HL-60/S4 (cell line): ENCODE measurements around the gene FMNL3.

Source experiments
- in situ Hi-C: fragments of 300-500 bp; cut with MboI; formaldehyde crosslinking; loops from 2 replicates; pipeline ENCODE4 v1.14.3; 2022; ENCODE audit warnings: low sequenced_read_pairs

FMNL3 gene

DNA sequence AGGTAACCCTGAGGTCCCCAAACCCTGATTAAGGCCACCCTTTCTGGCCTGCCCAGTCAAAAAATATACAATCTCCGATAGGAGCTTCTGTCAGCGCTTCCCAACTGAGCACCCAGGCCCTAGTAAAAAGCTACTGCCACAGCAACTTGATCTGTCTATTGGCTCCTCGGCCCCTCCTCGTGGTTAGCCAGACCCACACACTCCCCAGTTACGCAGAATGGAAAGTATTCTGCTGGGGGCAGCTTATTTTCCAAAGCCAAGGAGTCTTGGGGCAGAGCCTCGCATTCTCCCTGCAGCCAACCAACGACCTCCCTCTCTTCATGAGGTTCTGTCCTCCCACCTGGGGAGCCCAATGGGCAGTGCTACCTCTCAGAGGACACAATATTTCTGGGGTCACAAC is 32.1 kb downstream of the FMNL3 start:
- in situ Hi-C loops = no loop called here

DNA sequence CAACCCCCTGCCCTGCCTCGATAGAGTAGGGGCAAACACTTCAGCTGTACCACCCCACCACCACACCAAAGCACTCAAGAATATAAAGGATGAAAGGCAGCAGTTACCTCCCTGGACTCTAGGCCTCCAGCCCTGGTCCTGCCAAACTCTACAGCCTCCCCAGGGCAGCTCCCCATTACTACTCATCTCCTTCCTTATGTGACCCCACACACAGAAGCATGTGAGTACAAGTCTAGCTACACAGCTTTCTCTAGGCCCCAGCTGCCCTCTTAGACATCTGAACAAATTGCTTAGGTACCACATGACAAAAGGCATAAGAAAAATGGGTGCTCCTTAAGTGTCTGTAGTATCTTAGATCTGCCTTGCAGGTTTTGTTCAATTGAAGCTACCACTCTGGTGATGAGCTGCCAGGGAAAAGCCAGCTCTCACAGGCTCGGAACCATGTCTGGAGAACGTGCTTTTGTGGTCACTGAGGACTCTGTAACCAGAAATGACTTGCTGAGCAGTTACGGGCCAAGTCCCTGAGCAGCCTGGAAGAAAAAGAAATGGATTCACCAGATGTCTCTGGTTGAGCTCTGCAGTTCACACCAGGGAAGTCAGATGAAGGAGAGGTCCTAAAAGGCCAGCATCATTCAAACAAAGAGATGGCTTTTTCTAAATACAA is 32.8 kb downstream of the FMNL3 start:
- in situ Hi-C loops = no loop called here

DNA sequence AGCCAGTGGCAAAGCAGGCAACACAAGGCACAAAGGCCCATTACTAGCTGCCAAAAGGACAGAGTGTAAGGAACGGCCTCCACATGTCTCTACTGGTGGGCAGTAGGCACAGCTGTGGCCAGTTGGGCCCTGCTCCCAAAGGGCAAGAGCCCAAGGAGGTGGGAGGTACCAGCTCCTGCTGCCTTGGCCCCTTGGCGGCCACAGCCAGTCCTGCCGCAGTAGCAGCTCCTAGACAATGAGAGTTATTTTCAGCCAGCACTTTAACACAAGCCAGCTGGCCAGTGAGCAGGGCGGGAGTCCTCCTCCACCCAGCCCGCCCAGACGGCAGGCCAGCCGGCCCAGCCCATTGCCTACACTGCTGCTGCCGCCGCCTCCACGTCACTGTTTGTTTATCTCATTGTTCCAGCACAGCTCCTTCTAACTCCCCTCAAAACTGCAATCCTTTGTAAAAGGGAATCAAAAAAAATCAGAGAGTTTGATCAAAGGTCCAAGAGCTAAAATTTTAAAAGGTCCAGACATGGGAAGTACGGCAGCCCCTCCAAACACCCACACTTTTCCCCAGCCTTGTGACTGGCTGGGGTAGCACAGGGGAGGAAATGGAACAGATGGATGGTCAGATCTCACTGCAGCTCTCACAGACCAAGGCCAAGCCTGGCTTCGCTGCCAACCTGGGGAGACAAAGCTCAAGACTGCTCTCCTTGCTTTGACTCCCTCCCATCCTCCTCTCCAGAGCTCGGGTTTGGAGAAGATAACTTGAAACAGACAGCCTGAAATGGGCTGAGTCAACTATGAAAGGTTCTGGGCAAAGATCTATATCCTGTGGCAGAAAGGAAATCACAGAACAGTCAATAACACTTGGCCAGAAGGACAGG is 33.5 kb downstream of the FMNL3 start:
- in situ Hi-C loops = no loop called here

DNA sequence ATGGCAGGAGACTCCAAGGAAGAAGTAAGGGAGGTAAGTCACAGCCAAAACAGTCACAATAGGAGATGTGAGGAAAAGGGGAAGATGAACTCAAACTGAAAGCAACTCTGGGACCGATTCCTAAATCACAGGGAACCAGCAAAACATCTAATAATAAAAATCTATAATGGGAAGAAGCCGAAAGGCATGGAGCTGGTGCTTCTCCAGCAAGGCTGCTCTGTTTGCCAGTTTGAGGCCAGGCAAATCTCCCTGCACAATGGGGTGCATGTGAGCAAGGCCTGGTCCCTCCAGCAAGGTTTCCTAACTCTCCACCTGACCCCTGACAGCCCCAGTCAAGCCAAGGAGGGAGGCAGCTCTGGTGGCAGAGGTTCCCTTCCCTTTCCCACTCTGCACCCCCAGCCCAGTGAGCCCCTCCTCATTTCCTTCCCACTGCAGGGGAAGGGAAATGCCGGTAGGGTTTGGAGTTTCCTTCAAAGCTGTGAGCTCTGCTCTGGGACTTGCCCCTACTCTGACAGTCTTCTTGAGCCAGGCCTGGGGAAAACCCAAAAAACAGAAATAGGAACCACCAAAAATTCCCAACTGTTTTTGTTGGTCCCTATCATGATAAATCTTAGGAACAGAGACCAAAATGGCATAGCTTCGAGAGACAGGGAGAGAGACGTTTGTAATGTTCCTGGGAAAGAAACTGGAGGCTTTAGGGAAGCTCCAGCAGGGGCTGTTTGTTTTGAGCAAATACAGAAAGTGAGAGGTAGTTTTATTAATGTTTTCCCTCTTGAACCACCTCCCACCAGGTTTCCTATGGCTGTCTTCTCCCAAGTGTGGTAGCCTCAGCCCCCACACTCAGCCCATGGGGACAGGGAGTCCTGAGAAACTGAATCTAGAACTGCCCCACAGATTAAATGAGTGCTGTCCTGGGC is 34.6 kb downstream of the FMNL3 start:
- in situ Hi-C loops = no loop called here

DNA sequence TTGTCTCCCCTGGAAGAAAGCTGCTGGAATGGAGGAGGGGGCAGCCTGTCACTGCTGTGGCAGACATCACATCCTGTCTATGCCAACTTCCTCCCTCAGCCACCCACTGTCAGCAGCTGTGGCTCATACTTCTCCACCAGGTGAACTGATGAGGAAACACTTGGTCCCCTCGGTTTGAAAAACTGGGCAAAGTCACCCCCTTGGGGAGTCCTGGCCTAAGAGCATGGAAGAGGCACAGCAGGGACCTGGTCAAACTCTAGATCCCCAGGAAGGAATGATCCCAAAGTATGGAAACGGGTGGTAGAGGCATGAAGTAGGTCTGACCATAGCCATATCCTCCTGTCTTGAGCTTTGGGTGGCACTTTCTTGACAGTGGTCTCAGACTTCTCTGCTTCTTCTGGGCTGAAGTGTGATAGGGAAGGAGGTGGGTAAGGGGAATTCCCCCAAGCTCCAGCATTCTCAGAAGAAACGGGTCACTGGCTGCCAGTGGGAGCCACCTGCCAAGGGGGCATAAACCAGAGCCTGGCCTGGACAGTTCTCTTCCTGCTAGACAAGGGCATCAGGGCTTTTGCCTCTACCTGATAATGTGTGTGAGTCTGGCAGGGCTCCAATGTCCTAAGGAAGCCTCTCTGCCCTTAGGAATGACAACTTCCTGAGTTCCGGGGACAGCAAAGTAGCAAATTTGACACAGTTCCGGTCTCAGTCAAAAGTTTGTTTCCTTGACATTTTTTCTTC is 36.0 kb downstream of the FMNL3 start:
- in situ Hi-C loops = no loop called here

DNA sequence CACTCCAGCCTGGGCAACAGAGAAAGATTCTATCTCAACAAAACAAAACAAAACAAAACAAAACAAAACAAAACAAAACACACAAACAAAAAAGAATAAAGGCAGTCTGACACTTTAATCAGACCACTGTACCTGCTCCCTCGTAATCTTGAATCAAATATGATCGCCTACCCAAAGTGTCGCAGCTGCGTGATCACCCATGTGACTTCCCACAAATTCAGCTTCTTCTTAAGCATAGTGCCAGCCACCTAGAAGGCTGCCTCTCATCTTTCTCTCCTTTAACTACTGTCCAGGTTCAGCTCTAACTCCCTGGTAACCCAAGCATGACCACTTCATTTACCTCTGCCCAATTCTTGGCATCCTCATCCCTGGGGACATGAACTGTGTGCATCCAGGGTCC is 37.4 kb downstream of the FMNL3 start:
- in situ Hi-C loops = no loop called here

DNA sequence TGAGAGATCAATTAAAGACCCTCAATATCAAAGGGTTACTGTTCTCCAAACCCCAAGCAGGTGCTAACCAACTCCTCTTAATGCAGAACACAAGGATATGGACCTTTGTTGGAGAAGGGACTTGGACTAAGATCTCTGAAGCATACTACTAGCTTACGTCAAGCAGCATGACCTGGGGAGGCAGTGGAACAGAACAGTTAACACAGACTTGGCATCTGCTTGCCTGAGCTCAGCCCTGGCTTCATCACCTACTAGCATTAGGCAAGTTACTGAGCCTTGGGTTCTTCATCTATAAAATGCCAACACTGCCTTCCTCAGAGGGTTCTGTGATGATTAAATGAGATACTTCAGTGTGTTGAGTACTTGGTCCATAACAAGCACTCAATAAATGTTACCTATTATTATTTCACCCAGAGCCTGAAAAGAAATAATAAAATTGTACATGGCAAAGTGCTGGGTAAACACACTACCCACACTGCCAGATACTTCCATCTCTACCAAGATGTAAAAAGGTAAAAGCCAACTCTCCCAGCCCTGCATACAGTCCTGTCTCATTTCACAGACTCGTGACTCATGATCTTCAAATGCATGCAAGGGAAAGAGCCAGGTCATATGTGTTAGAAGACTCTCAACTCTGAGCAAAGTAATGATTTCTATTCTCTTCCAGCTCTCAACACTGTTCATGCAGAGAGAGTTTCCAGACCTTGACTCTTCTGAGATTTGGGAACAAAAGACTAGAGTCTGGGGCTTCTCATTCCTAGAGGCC is 39.7 kb downstream of the FMNL3 start:
- in situ Hi-C loops = no loop called here

DNA sequence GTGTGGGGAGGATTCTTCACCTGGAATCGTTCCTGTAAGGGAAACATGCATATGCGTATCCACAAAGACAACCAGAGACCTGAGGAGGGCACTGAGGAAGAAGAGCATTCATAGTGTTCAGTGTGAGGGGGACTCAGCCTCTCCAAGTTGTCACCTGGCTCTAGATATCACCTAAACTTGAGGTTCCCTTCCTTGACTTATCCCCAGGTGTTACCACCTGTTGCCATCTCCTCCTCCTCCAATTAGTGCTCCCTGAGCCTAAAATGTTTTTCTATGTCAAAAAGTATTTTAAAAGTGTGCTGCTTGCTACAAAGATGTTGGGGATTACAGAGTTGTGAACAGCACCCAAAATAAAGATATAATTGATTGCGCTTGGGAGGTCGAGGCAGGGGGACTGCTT is 41.0 kb downstream of the FMNL3 start:
- in situ Hi-C loops = no loop called here

DNA sequence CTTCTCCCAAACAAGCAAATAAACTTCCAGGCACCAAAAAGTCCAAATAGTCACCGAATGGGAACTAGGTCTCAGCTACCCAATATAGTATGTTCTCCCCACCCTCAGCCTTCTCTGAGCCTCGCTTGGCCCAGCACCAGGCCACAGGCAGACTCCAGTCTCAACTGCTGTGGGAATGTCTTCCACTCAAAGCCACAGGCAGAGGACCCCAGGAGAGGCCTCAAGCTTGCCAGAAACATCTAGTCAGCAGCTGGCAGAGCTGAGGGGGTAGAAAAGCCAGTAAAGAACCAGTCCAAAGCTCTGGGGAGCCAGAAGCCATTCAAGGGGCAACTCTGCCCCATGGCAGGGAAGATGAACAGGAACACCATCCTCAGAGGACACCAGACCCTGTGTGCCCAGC is 41.8 kb downstream of the FMNL3 start:
- in situ Hi-C loops = no loop called here

DNA sequence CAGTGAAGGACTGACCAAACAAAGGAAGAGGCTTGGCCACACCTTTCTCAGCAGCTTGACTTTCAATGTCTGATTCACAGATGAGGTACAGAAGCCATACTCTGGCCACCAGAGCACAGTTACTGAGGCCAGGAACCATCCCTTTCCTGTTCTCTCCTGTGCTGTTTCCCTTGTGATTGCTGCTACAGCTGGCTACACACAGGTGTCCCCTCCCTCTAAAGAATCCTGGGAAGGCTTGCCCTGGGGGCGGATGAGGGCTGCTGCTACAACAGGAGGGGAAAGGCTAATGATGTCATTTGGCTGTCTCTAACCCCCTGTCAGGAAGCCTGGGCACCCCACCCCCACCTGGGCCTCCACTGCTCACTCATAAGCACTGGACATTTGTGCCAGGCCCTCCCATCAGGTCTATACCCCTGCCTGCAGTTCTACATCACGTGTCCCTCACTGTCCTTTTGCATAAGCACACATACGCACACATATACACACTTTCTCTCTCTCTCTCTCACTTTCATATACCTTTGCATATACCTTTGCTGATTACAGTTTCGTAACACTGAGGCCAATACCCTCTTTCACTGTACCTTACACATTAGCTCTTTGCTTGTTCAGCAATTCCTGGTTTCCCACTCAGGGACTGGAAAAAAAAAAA is 42.5 kb downstream of the FMNL3 start:
- in situ Hi-C loops = no loop called here

DNA sequence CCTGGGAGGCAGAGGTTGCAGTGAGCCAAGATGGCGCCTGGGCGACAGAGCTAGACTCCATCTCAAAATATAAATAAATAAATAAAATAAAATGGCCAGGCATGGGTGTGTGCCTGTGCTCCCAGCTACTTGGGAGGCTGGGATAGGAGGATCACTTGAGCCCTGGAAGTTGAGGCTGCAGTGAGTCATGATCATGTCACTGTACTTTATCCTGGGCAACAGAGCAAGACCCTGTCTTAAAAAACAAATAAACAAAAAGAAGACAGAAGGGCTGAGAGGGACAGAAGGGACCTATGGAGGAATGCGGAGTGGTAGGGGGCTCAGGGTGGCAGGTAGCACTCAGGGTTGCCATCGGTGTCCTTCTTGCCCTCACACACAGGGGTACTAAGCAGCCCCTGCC is 43.0 kb downstream of the FMNL3 start:
- in situ Hi-C loops = no loop called here

DNA sequence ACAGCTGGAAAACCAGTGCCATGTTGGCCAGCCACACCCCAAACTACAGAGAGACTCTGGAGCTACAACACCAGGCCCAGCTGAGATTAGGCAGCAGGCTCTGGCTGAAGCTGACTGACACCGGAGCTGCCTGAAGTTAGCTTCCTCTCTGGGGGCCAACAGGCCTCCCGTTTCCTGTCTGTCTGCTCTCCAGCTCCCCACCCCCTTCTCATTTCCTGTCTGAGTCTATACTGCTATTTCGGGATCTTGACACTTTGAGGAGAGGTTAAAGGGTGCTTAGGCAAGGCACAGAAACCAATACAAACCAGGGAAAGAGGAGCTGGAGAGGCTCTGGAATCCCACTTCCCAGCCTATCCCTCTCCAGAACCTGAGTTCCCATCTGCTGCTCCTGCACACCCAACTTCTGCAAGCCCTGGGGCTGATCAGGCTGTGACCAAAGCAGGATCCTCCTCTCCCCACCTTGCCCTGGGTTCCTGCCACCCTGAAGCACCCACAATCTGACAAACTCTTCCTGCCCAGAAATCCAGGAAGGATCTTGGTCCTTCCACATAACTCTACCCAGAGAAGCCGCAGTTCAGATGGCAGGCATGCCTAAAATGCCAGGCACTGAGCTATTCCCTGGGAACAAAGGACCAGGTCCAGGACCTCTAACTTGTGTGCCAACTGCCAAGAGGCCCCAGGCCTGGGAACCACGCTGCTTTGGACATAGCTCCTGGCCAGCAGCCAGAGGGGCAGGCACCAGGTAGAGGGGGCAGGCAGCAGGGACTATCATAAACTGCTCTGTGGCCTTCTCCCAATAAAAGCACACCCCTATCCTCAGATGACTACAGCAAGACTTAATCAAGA is 44.0 kb downstream of the FMNL3 start:
- in situ Hi-C loops = no loop called here

DNA sequence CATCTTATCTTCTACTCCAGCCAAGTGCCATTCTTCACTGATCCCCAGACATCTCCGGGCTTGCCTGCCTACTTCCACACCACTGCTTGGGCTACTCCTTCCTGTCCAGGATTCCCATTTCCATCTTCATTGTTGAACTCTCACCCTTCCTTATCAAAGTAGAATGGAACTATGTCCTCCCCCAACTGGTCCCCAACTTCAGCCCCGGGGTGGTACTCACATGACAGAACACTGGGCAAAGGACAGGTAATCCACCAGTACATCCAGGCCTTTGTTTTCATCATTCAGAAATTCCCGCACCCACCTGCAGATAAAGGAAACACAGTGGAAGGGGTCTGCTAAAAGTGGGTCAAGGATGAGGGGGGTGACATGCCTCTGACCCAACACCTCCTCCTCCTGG is 45.5 kb downstream of the FMNL3 start:
- in situ Hi-C loops = no loop called here

DNA sequence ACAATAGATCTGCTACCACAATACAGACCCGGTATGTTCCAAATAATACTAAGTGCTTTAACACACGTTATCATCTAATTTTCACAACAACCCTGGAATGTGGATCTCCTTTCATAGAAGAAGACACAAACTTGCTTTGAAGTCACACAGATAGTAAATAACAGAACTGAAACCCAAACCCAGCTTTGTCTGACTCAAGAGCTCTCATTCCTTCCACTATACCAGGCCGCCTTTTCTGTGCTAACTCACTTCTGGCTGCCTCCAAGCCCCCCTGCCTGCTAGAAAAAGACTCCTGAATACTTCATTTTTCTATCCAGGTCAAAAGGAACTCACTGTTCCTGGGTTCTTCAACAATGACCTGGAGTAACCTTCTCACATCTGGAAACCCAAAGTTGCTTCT is 46.0 kb downstream of the FMNL3 start:
- in situ Hi-C loops = no loop called here

DNA sequence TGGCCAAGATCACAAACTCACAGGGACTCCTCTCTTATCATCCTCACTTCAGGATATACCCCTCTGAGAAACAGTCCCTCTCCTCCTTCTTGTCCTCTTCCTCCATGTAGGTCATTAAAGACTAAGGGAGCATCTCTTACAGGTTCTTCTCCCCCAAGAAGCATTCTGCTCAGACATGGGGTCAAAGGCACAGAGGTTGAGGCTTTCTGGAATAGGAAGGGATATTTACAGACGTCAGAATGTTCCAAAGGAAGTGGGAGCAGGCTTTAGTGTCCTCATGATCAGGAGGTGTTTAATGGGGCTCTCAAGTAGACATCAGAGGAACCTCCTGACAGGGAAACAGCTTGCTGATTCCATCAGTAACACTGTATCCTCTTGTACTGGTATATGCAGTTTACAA is 47.5 kb downstream of the FMNL3 start:
- in situ Hi-C loops = no loop called here

DNA sequence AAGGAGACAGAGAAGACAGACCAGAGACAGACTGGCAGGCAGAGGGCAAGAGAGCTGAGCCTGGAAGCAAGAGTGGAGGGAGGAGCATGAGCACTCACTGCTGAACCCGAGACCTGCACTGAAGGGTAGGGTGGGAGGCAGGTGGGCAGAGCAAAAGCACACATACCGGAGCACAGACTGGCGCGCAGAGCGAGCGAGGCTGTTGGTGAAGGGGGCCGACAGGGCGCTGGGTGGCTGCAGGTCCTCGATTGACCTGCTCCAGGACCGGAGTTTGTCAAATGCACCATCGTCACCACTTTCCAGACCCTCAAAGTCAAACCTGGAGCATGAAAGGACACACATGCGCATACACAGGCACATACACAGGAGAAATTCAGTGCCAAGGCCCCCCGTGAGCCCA is 48.9 kb downstream of the FMNL3 start:
- in situ Hi-C loops = no loop called here

DNA sequence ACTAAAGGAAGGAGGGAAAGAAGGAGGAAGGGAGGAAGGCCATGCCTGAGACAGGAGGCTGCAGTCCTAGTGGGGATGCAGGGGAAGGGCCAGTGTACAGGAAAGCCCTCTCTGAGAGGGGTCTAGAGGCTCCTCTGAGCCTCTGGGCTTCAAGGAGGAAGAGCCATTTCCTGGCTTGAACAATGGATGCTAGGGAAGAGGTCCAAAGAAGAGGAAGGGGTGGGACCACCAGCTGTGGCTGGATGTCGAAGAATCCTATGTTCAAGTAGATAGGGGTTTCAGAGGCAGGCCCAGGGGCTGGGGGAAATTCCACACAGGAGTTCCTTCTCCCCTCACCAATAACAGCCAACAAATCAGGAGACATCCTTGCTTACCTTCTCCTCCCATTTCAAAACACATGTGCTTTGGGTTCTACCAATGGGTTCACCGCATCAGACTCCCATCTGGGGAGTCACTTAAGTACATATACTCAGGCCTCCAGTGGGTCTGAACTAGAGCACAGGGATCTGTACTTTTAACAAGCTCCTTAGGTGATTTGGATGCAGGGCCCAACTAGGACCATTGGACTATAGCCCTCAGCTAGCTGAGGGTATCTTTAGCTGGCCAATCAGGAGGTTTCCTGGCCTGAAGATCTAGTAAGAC is 51.5 kb downstream of the FMNL3 start:
- in situ Hi-C loops = no loop called here

DNA sequence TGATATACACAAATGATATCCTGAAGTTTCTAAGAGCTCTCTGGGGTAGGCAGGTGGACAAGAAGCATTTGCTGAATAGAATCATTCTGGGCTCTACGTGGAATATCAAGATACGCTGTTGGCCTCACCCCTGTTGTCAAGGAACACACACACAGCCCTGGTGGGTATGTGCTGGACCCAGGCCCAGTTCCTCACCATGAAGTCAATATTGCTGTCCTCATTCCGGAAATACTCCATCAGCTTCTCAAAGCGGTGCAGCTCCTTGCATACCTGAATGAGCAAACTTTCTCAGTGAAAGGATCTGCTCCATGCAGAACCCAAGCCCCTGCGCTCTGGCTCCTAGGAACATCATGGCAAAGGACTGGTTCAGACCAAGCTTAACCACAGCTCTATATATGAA is 52.5 kb downstream of the FMNL3 start:
- in situ Hi-C loops = no loop called here
